GM21529 (cell line): ENCODE measurements around the gene ZFPM1.
"Not testable (repeated sequence)": the region's sequence is repeated elsewhere in the genome, so short reads cannot be mapped to it uniquely, and the experiment has no call there.

Experiments used
- ATAC-seq: cut with Tn5 transposase; IDR thresholded peaks from one replicate; pipeline ENCODE4 v1.9.1; 2021; ENCODE audit not compliant: unreplicated experiment

ZFPM1 gene

GRCh38 chr16:88464447-88465318 lies 11.6 kb downstream of the ZFPM1 start:
- ATAC-seq: no peak

- no peak for ATAC-seq
Observed at GRCh38 chr16:88465387-88465983, 12.4 kb downstream of the ZFPM1 start.

GRCh38 chr16:88466175-88466862 lies 13.2 kb downstream of the ZFPM1 start:
- no peak for ATAC-seq

- ATAC-seq: no peak
Observed at GRCh38 chr16:88466949-88467348, 13.9 kb downstream of the ZFPM1 start.

- no peak for ATAC-seq
Observed at GRCh38 chr16:88467541-88467944, 14.5 kb downstream of the ZFPM1 start.

- ATAC-seq: no peak
Observed at GRCh38 chr16:88468275-88469129, 15.4 kb downstream of the ZFPM1 start.

GRCh38 chr16:88469615-88470395 lies 16.7 kb downstream of the ZFPM1 start:
- ATAC-seq: no peak

GRCh38 chr16:88470396-88470680 lies 17.3 kb downstream of the ZFPM1 start:
- ATAC-seq: not testable (repeated sequence)

GRCh38 chr16:88470696-88471095 lies 17.6 kb downstream of the ZFPM1 start:
- ATAC-seq: not testable (repeated sequence)

GRCh38 chr16:88471115-88471514 lies 18.0 kb downstream of the ZFPM1 start:
- no peak for ATAC-seq

GRCh38 chr16:88471575-88471974 lies 18.5 kb downstream of the ZFPM1 start:
- no peak for ATAC-seq

GRCh38 chr16:88472069-88472468 lies 19.0 kb downstream of the ZFPM1 start:
- no peak for ATAC-seq

- ATAC-seq: no peak
Observed at GRCh38 chr16:88472637-88473205, 19.6 kb downstream of the ZFPM1 start.

GRCh38 chr16:88473666-88474534 lies 20.8 kb downstream of the ZFPM1 start:
- ATAC-seq: no peak

- ATAC-seq: no peak
Observed at GRCh38 chr16:88475037-88475436, 22.0 kb downstream of the ZFPM1 start.

- no peak for ATAC-seq
Observed at GRCh38 chr16:88476203-88476602, 23.1 kb downstream of the ZFPM1 start.

- ATAC-seq: no peak
Observed at GRCh38 chr16:88476817-88477397, 23.8 kb downstream of the ZFPM1 start.

- ATAC-seq: no peak
Observed at GRCh38 chr16:88477631-88478519, 24.8 kb downstream of the ZFPM1 start.
